Muscle layer of colon (tissue), 2 donors: ENCODE results near the gene FBXO2.

ENCODE experiments used
- H3K27ac ChIP-seq: one replicate; pipeline ENCODE4 v1.7.0; 2013; ENCODE audit warnings: low read depth, mild to moderate bottlenecking, low read length, moderate library complexity
- H3K27me3 ChIP-seq, 2 donors: one replicate each; pipeline ENCODE4 v1.7.0; 2013; ENCODE audit warnings: low read length in 2 of 2, mild to moderate bottlenecking in 2 of 2; ENCODE audit not compliant: insufficient read depth in 2 of 2, control insufficient read depth in 1 of 2
- H3K36me3 ChIP-seq: one replicate; pipeline ENCODE4 v1.7.0; 2013; ENCODE audit warnings: mild to moderate bottlenecking, low read length; ENCODE audit not compliant: insufficient read depth
- H3K4me1 ChIP-seq: one replicate; pipeline ENCODE4 v1.7.0; 2013; ENCODE audit warnings: mild to moderate bottlenecking, low read length; ENCODE audit not compliant: insufficient read depth
- H3K4me3 ChIP-seq, 2 donors: one replicate each; pipeline ENCODE4 v1.7.0; 2013; ENCODE audit warnings: low read length in 2 of 2, low read depth in 1 of 2, mild to moderate bottlenecking in 1 of 2, moderate library complexity in 1 of 2
- H3K9ac ChIP-seq: one replicate; pipeline ENCODE4 v1.7.0; 2013; ENCODE audit warnings: low read length
- H3K9me3 ChIP-seq: one replicate; pipeline ENCODE4 v1.7.0; 2013; ENCODE audit warnings: mild to moderate bottlenecking, low read length
- donor health status: abdominal sarcoma.
- donor health status: Adenocarcinoma of cecum.

FBXO2 gene

DNA sequence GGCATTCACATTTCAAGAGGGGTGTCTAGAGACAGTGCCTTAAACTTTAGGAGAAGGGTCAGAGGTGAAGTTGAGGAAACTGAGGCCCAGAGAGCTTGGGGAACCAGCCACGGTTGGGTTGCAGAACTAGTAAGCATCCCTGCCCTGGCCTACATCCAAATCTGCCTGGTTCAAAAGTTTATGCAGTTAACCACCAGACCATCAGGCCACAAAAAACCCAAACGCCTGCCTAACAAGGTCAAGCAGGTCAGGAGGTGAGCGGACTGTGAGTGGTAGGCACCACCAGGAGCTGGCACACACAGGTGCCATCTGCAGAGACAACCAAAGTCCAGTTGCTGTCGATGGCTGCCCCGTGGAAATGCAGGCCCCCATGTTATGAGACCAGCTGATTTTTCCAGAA is 51.2 kb downstream of the FBXO2 start:
- H3K27me3 ChIP-seq = peaks cover 3 to 4% of the 10 kb centered on the region in 2 donors
- H3K9ac ChIP-seq = no peak overlapping the region
- H3K27ac ChIP-seq = no peak overlapping the region
- H3K4me3 ChIP-seq = no peak overlapping the region
- no peaks in the 10 kb centered on the region for H3K36me3 ChIP-seq
- no peaks in the 10 kb centered on the region for H3K4me1 ChIP-seq
- H3K9me3 ChIP-seq = no peaks in the 10 kb centered on the region

DNA sequence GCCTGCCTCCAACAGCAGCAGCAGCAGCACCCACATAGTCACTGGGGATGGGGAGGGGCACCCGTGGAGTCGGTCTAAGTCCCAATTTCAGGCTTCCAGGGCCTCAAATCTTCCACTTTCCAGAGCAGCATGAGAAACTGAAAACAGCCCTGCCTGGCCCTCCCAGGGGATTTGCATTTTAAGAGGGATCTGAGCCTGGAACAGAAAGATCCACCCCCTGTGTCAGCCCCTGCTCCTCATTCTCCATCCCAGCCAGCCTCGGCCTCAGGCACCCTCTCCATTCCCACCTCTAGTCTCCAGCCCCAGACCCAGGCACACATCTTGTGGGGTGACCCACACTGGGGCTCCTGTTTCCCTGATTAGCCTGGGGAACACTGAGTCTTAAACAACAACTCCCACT is 51.8 kb downstream of the FBXO2 start:
- Histone ChIP-seq H3K4me3 (no peak overlapping the region), H3K9ac (no peak overlapping the region), H3K27me3 (peaks cover 3 to 4% of the 10 kb centered on the region in 2 donors)

DNA sequence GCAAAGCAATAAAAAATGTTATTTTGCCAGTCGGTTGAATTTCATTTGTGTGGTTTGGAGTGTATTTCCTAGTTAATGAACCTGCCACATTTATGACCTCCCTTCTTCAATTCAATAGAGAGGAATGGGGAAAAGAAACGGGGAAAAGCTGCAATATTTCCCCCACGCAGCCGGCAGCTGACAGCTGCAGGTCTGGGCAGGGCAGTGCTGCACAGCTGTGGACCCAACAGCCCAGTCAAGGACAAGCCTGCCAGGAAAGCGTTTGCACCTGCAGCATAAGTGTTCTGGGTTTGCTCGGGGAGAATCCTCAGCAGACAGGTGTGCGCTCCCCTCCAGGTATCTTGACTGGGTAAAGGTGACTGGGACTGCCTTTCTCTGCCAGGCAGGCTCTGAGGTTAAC is 53.4 kb downstream of the FBXO2 start:
- H3K4me3 ChIP-seq = no peak overlapping the region
- no peaks in the 10 kb centered on the region for H3K4me1 ChIP-seq
- H3K9me3 ChIP-seq = no peaks in the 10 kb centered on the region
- no peak overlapping the region for H3K9ac ChIP-seq
- no peaks in the 10 kb centered on the region for H3K36me3 ChIP-seq
- H3K27ac ChIP-seq = no peak overlapping the region
- peaks cover 3 to 4% of the 10 kb centered on the region in 2 donors for H3K27me3 ChIP-seq

More for the DNA sequence above, 51.8 kb downstream of the FBXO2 start:
- Histone ChIP-seq H3K9me3 (no peaks in the 10 kb centered on the region), H3K4me1 (no peaks in the 10 kb centered on the region), H3K27ac (no peak overlapping the region), H3K36me3 (no peaks in the 10 kb centered on the region)

DNA sequence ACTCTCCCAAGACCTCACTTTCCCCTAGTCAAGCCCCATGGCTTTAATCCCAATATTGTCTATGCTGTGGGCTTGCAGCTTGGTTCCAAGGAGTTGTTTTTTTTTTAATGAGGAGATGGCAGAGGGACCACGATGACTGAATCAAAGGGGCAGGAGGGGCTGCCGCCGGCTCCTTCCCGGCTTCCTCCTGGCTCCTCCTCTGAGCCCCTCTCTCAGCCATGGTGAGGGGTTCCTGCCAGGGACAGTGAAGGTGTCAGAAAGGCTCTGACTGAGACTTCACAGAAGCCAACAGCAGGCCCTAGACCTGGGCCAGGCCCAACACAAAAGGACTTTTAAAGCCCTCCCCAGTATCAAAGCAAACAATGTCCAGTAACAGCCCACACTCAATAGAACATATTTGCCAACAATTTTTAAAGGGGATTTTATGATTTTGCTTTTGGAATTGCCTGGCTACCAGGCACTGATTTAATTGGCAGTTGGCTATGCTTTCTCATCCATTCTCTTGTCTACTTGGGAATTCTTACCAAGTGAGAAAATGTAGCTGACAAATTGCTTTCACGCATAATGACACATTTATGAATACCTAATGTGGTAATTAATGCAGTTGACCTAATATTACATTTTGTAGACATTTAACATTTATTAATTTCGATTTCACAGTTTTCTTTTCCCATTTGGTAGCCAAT is 54.2 kb downstream of the FBXO2 start:
- no peaks in the 10 kb centered on the region for H3K4me1 ChIP-seq
- H3K9ac ChIP-seq = no peak overlapping the region
- no peak overlapping the region for H3K27ac ChIP-seq
- H3K4me3 ChIP-seq = no peak overlapping the region
- no peaks in the 10 kb centered on the region for H3K9me3 ChIP-seq
- H3K27me3 ChIP-seq = peaks cover 3 to 4% of the 10 kb centered on the region in 2 donors
- H3K36me3 ChIP-seq = no peaks in the 10 kb centered on the region

DNA sequence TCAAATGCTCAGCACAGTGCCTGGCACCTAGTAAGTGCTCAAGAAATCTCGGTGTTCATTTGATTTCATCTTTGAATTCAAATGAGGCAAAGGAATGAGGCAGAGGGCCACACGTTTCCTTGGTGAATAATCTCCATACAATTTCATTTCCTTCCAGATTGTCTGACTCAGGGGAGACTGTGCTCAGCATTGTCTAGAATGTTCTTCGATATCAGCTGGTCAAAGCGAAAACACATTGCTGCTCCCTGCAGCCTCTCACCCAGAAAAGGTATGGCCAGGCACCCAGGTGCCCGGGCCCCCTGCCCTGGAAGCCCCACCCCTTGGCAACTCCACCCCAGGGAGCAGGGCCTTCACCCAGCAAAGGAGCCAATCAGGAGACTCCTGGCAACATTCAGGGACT is 55.8 kb downstream of the FBXO2 start:
- Histone ChIP-seq H3K9ac (no peak overlapping the region), H3K27me3 (peaks cover 3 to 10% of the 10 kb centered on the region in 2 donors), H3K4me3 (no peak overlapping the region), H3K36me3 (no peaks in the 10 kb centered on the region), H3K4me1 (no peaks in the 10 kb centered on the region), H3K27ac (no peak overlapping the region), H3K9me3 (no peaks in the 10 kb centered on the region)
